Measurements from ENCODE around the gene PSMD13.

DNA sequence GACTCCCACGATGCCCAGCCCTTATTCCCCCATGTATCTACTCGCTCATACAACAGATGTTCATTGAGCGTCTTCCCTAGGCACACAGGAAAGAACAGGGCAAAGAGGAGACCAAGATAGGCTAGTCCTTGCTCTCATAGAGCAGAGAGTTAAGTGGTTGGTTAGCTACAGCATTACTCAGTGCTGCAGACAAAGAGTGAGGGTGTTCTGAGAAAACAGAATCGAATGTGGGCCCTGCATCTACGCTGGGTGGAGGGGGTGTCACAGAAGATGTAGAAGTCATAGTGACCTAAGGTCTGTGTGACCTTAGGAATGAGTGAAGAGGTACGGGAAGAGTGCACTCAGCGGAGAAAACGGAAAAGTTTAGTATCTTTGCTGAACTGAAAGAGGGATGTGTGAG lies 12.3 kb downstream of the PSMD13 start:
- TF ChIP-seq, protein P1, sequence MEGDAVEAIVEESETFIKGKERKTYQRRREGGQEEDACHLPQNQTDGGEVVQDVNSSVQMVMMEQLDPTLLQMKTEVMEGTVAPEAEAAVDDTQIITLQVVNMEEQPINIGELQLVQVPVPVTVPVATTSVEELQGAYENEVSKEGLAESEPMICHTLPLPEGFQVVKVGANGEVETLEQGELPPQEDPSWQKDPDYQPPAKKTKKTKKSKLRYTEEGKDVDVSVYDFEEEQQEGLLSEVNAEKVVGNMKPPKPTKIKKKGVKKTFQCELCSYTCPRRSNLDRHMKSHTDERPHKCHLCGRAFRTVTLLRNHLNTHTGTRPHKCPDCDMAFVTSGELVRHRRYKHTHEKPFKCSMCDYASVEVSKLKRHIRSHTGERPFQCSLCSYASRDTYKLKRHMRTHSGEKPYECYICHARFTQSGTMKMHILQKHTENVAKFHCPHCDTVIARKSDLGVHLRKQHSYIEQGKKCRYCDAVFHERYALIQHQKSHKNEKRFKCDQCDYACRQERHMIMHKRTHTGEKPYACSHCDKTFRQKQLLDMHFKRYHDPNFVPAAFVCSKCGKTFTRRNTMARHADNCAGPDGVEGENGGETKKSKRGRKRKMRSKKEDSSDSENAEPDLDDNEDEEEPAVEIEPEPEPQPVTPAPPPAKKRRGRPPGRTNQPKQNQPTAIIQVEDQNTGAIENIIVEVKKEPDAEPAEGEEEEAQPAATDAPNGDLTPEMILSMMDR (IDR thresholded peaks at IDR 0.05; ENCODE audit: insufficient read depth, low read length, poor library complexity, severe bottlenecking): no peak
- TF ChIP-seq EZH2phosphoT487 (conservative IDR thresholded peaks at IDR 0.05; ENCODE audit: low read length): no peak
